ENCODE results near the gene SEC24C.
A peak's percentile ranks its signal among the peaks of the same experiment; 100 is the strongest.

DNA sequence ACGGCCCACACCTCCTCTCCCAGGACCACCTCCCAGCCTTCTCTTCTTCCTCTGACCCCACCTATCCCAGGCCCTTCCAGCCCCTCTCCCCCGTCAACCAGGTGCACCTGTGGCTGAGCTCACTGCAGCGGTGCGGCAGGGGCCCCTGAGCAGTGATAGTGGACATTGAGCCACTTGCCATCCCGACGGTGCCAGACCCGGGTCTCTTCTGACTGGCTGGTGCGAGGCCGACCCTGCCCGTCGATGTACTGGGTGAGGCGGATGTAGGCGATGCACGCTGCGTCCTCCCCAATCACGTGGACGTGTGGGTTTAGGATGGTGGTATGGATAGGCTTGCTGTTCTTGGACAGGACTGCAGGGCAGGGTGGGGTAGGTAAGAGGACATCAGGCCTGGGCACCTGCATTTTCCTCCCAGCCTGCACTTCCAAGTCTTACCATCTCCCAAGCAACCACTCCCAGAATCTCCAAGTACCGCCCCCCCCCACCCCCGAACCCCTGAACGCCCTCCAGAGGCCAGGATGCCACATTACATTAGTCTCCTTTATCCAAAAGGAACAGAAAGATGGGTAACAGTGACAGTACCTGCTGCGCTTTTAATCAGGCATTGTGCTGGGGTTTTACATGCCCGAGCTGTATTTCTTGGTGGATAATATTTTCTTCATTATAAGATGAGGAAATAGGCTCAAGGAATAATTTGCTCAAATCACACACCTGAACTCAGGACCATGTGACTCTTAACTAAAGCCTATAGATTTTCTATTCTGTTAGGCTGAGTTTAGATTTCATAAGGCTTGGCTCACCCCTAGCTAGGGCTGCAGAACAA is 70.9 kb downstream of the SEC24C start:
- TF ChIP-seq CTCF (IDR thresholded peaks at IDR 0.05) (peak in 1 of 6 experiments; percentile 9), POLR2A (IDR thresholded peaks at IDR 0.05) (no peak)

All from thyroid gland (tissue), 4 donors.